Transverse colon (tissue), 4 donors: ENCODE measurements around the gene CNTNAP2. TPM values are rescaled to one million over a fixed set of nuclear protein-coding genes. Genes with fewer than 3 reads are reported as not detected.

Source experiments
- DNase-seq: peaks from one replicate; pipeline ENCODE4 v3.0.0-alpha.2; 2019
- H3K27ac ChIP-seq, 4 donors: fragments of 200-600 bp; sonication (generic); 2 replicates each; pipeline ENCODE4 v1.5.1; 2016 to 2018; ENCODE audit warnings: inconsistent platforms in 4 of 4
- H3K27me3 ChIP-seq: fragments of 200-600 bp; sonication (generic); 2 replicates; pipeline ENCODE4 v1.5.1; 2017; ENCODE audit warnings: inconsistent platforms
- H3K36me3 ChIP-seq, 4 donors: fragments of 200-600 bp; sonication (generic); 2 replicates each; pipeline ENCODE4 v1.5.1; 2017 to 2019; ENCODE audit warnings: inconsistent platforms in 4 of 4
- H3K4me1 ChIP-seq, 4 donors: fragments of 200-600 bp; sonication (generic); 2 replicates each; pipeline ENCODE4 v1.5.1; 2017 to 2020; ENCODE audit warnings: inconsistent platforms in 4 of 4
- H3K4me3 ChIP-seq, 4 donors: fragments of 200-600 bp; sonication (generic); 1 replicate in 1 of 4; 2 replicates in 3 of 4; pipeline versions ENCODE4 v1.5.1 to v1.6.1; 2017 to 2019; ENCODE audit warnings: inconsistent platforms in 4 of 4
- H3K9me3 ChIP-seq, 2 donors: fragments of 200-600 bp; sonication (generic); 2 replicates each; pipeline ENCODE4 v1.5.1; 2017 to 2019; ENCODE audit warnings: inconsistent platforms in 2 of 2
- CTCF ChIP-seq, 5 experiments: fragments of 200-600 bp in 3 of 5; fragments of 450-650 bp in 2 of 5; sonication (generic) in 3 of 5; IDR thresholded peaks; 1 replicate in 2 of 5; 2 replicates in 3 of 5; pipeline ENCODE4 v1.5.1; 2016 to 2017; ENCODE audit warnings: antibody characterized with exemption in 5 of 5, inconsistent platforms in 3 of 5, mild to moderate bottlenecking in 2 of 5, moderate library complexity in 1 of 5
- EP300 ChIP-seq: sonication (generic); formaldehyde crosslinking; IDR thresholded peaks from one replicate; pipeline ENCODE4 v1.6.1; 2017; ENCODE audit warnings: antibody characterized with exemption, low read depth
- POLR2A ChIP-seq: fragments of 450-650 bp; IDR thresholded peaks from one replicate; pipeline ENCODE4 v1.6.1; 2016; ENCODE audit warnings: antibody characterized with exemption, mild to moderate bottlenecking, moderate library complexity
- POLR2AphosphoS5 ChIP-seq, 3 donors: sonication (generic); formaldehyde crosslinking; IDR thresholded peaks; one replicate each; pipeline ENCODE4 v1.6.1; 2016; ENCODE audit warnings: antibody characterized with exemption in 3 of 3
- WGBS, 2 donors: methylation state at CpG; one replicate each; pipeline ENCODE4 v1.1.5; 2018; ENCODE audit warnings: low coverage in 1 of 2; 5-methylcytosine and 5-hydroxymethylcytosine counted together
- in situ Hi-C, 4 donors: fragments of 200-750 bp; cut with MboI; loops; one replicate each; pipeline versions ENCODE4 v1.15.0 to v1.15.1; 2017; ENCODE audit warnings: low sequenced_read_pairs in 3 of 4, low pct_ligation_motif_present in 1 of 4, low pct_unique_long_range_greater_than_20kb in 1 of 4
- intact Hi-C: fragments of 100-400 bp; cut with DNase I; formaldehyde crosslinking; loops from one replicate; pipeline ENCODE4 v1.15.1; 2023; ENCODE audit warnings: low total_unique reads
- total RNA-seq, 4 donors: library from RNA; depleted of rRNA; stranded (reverse); fragments of >200 nt; gene quantifications; one replicate each; pipeline ENCODE4 v1.1.0, GENCODE V29; 2016

Gene CNTNAP2
- total RNA-seq, 4 donors from 2014 or later = 0.60 to 2.9 (median 2.4) TPM

GRCh38 chr7:147824671-147825070 is 1708.1 kb downstream of the CNTNAP2 start:
- Histone ChIP-seq H3K9me3 (no peaks in the 10 kb centered on the region), H3K27ac (no peak overlapping the region), H3K4me1 (no peaks in the 10 kb centered on the region), H3K4me3 (no peak overlapping the region), H3K36me3 (no peaks in the 10 kb centered on the region), H3K27me3 (no peaks in the 10 kb centered on the region)
- in situ Hi-C loops (no loop called here), intact Hi-C loops (no loop called here)
- 58 to 64% methylated on average over 4 of the region's 4 CpGs for WGBS, 2 donors
- no peak for TF ChIP-seq POLR2AphosphoS5 (IDR thresholded peaks at IDR 0.05)
- TF ChIP-seq POLR2A = no peak
- no peak for TF ChIP-seq EP300
- no peak for TF ChIP-seq CTCF (IDR thresholded peaks at IDR 0.05)
- DNase-seq = no peak

GRCh38 chr7:147829016-147829415 is 1712.4 kb downstream of the CNTNAP2 start:
- Histone ChIP-seq H3K4me1 (no peaks in the 10 kb centered on the region), H3K9me3 (no peaks in the 10 kb centered on the region), H3K27me3 (no peaks in the 10 kb centered on the region), H3K36me3 (no peaks in the 10 kb centered on the region), H3K27ac (no peak overlapping the region), H3K4me3 (no peak overlapping the region)
- 90 to 100% methylated on average over 2 of the region's 2 CpGs for WGBS, 2 donors
- in situ Hi-C loops (no loop called here), intact Hi-C loops (no loop called here)
- DNase-seq = no peak
- TF ChIP-seq POLR2AphosphoS5 (IDR thresholded peaks at IDR 0.05) (no peak), POLR2A (no peak), CTCF (IDR thresholded peaks at IDR 0.05) (no peak), EP300 (no peak)

GRCh38 chr7:147833557-147833956 is 1717.0 kb downstream of the CNTNAP2 start:
- Histone ChIP-seq H3K36me3 (no peaks in the 10 kb centered on the region), H3K4me1 (no peaks in the 10 kb centered on the region), H3K27me3 (no peaks in the 10 kb centered on the region), H3K9me3 (no peaks in the 10 kb centered on the region), H3K27ac (no peak overlapping the region), H3K4me3 (no peak overlapping the region)
- intact Hi-C loops (no loop called here), in situ Hi-C loops (no loop called here)
- DNase-seq = no peak
- 79 to 88% methylated on average over 5 to 6 of the region's 6 CpGs for WGBS, 2 donors
- TF ChIP-seq POLR2A = no peak
- TF ChIP-seq POLR2AphosphoS5 (IDR thresholded peaks at IDR 0.05) = no peak
- no peak for TF ChIP-seq EP300
- no peak for TF ChIP-seq CTCF (IDR thresholded peaks at IDR 0.05)

- H3K4me1 ChIP-seq = no peaks in the 10 kb centered on the region
- no peaks in the 10 kb centered on the region for H3K9me3 ChIP-seq
- no peak for TF ChIP-seq POLR2AphosphoS5 (IDR thresholded peaks at IDR 0.05)
- no peak for TF ChIP-seq EP300
- TF ChIP-seq CTCF (IDR thresholded peaks at IDR 0.05) = no peak
- TF ChIP-seq POLR2A = no peak
- DNase-seq = no peak
- intact Hi-C loops = no loop called here
- H3K27me3 ChIP-seq = no peaks in the 10 kb centered on the region
- H3K36me3 ChIP-seq = no peaks in the 10 kb centered on the region
- 27 to 34% methylated on average over 1 of the region's 1 CpG for WGBS, 2 donors
- no peak overlapping the region for H3K27ac ChIP-seq
- no peak overlapping the region for H3K4me3 ChIP-seq
- in situ Hi-C loops = no loop called here
Measured at GRCh38 chr7:147833970-147834369, 1717.4 kb downstream of the CNTNAP2 start.
